ENCODE results near the gene NAXE. TPM values are rescaled to one million over a fixed set of nuclear protein-coding genes. Genes with fewer than 3 reads are reported as not detected.

The NAXE gene
- total and polyA plus RNA-seq, 2 of the 13 experiments (the other 11 are each of a cell fraction or from before 2014, with no cell fraction given): 39.4 to 59.4 TPM

- no peak for TF ChIP-seq ZNF850 (CRISPR knock-in tag; conservative IDR thresholded peaks at IDR 0.05)
- no peak for TF ChIP-seq HOMEZ (CRISPR knock-in tag; IDR thresholded peaks at IDR 0.05; ENCODE audit: low read depth)
- TF ChIP-seq PCBP2 (optimal IDR thresholded peaks at IDR 0.05; ENCODE audit: low read depth, low read length, poor library complexity, severe bottlenecking): no peak
- TF ChIP-seq HNRNPH1 (optimal IDR thresholded peaks at IDR 0.05; ENCODE audit: low read depth, low read length): no peak
- TF ChIP-seq YEATS2 (CRISPR knock-in tag; IDR thresholded peaks at IDR 0.05; ENCODE audit: borderline replicate concordance): peak; percentile 47; the same call in 1 of the 2 replicates
- no peak for TF ChIP-seq KDM6A (CRISPR knock-in tag; IDR thresholded peaks at IDR 0.05; ENCODE audit: low read depth)
- peak; percentile 84 for TF ChIP-seq HDAC2 (CRISPR knock-in tag; IDR thresholded peaks at IDR 0.05)
- TF ChIP-seq NFRKB (IDR thresholded peaks at IDR 0.05): no peak
- 0 out of 2 replicates have a peak, but pooled peaks have one; percentile 74 for TF ChIP-seq ZNF567 (CRISPR knock-in tag; IDR thresholded peaks at IDR 0.05; ENCODE audit: borderline replicate concordance)
- TF ChIP-seq PLRG1 (conservative IDR thresholded peaks at IDR 0.05): no peak
- no peak for TF ChIP-seq PREB (CRISPR knock-in tag; IDR thresholded peaks at IDR 0.05)
- TF ChIP-seq ZNF644 (CRISPR knock-in tag; IDR thresholded peaks at IDR 0.05; ENCODE audit: low read depth): no peak
- no peak for TF ChIP-seq HOXA7 (CRISPR knock-in tag; IDR thresholded peaks at IDR 0.05)
- TF ChIP-seq TFDP2 (CRISPR knock-in tag; IDR thresholded peaks at IDR 0.05): peak; percentile 100
- TF ChIP-seq HIC2 (CRISPR knock-in tag; IDR thresholded peaks at IDR 0.05; ENCODE audit: low read depth): no peak
- TF ChIP-seq PPARG (CRISPR knock-in tag; conservative IDR thresholded peaks at IDR 0.05): no peak
- TF ChIP-seq ZNF383 (CRISPR knock-in tag; IDR thresholded peaks at IDR 0.05; ENCODE audit: borderline replicate concordance): no peak
- no peak for TF ChIP-seq ZNF432 (CRISPR knock-in tag; IDR thresholded peaks at IDR 0.05; ENCODE audit: borderline replicate concordance)
- TF ChIP-seq ZNF205 (CRISPR knock-in tag; IDR thresholded peaks at IDR 0.05): no peak
- TF ChIP-seq CHD2 (IDR thresholded peaks at IDR 0.05; ENCODE audit: low read depth, low read length): no peak
- TF ChIP-seq KLF6 (CRISPR knock-in tag; IDR thresholded peaks at IDR 0.05): peak; percentile 43; the same call in 1 of the 2 replicates
- TF ChIP-seq FOXO4 (CRISPR knock-in tag; conservative IDR thresholded peaks at IDR 0.05): no peak
- TF ChIP-seq ATM (IDR thresholded peaks at IDR 0.05; ENCODE audit: borderline replicate concordance): no peak
- no peak for TF ChIP-seq MAZ (IDR thresholded peaks at IDR 0.05; ENCODE audit: borderline replicate concordance, low read depth, low read length)
- no peak; the same call in 1 of the 2 replicates for TF ChIP-seq MAZ (CRISPR knock-in tag; IDR thresholded peaks at IDR 0.05; ENCODE audit: low read depth)
Observed at GRCh38 chr1:156571919-156572662, 19.5 kb upstream of the NAXE start, which contains the start of gene IQGAP3 (continued).

All from HepG2 (cell line).